PC-3 (cell line): ENCODE measurements around the gene STX12. TPM values are rescaled to one million over a fixed set of nuclear protein-coding genes. Genes with fewer than 3 reads are reported as not detected.

ENCODE experiments used
- ATAC-seq: fragments of 200-7000 bp; cut with Tn5 transposase; 2 replicates; pipeline ENCODE4 v1.9.1; 2020; ENCODE audit warnings: mild to moderate bottlenecking, moderate library complexity
- BruUV-seq: library from RNA; stranded (reverse); fragments of 400-500 nt; replicated peaks from 2 replicates; lab custom pipeline; 2021; lab: Mats Ljungman, UMichigan
- CTCF ChIA-PET: fragments of 300-600 bp; sonication (Branson Sonifier 250); formaldehyde crosslinking; loops from one replicate; lab custom pipeline; 2022; ENCODE audit warnings: antibody characterized with exemption; lab: Charles Lee
- POLR2A ChIA-PET: fragments of 300-600 bp; sonication (Branson Sonifier 250); formaldehyde crosslinking; loops from one replicate; lab custom pipeline; 2022; ENCODE audit warnings: antibody characterized with exemption; ENCODE audit not compliant: unreplicated experiment; lab: Charles Lee
- DNase-seq: peaks from one replicate; pipeline ENCODE4 v3.0.0-alpha.2; 2015
- H2AFZ ChIP-seq: fragments of 300-600 bp; sonication (generic); 2 replicates; pipeline ENCODE4 v1.6.0; 2016; ENCODE audit warnings: antibody characterized with exemption, low read length
- H3F3A ChIP-seq: fragments of 300-600 bp; sonication (generic); one replicate; pipeline ENCODE4 v1.6.0; 2017; ENCODE audit warnings: antibody characterized with exemption, low read length, control low read depth, mild to moderate bottlenecking; ENCODE audit not compliant: unreplicated experiment
- H3K27ac ChIP-seq: fragments of 300-600 bp; sonication (generic); 2 replicates; pipeline ENCODE4 v1.5.1; 2016; ENCODE audit warnings: mild to moderate bottlenecking, low read length
- H3K27me3 ChIP-seq: fragments of 300-600 bp; sonication (generic); 2 replicates; pipeline ENCODE4 v1.6.1; 2016; ENCODE audit warnings: low read length, mixed read lengths
- H3K36me3 ChIP-seq: fragments of 300-600 bp; sonication (generic); 2 replicates; pipeline ENCODE4 v1.6.1; 2016; ENCODE audit warnings: low read depth, mixed run types, low read length, mixed read lengths
- H3K4me1 ChIP-seq: fragments of 300-600 bp; sonication (generic); 2 replicates; pipeline ENCODE4 v1.5.1; 2016; ENCODE audit warnings: low read length; ENCODE audit not compliant: insufficient read depth
- H3K4me2 ChIP-seq: fragments of 300-600 bp; sonication (generic); 2 replicates; pipeline ENCODE4 v1.6.0; 2016; ENCODE audit warnings: low read length
- H3K4me3 ChIP-seq: fragments of 300-600 bp; sonication (generic); 2 replicates; pipeline ENCODE4 v1.5.1; 2016; ENCODE audit warnings: mild to moderate bottlenecking, low read length, mixed read lengths
- H3K79me2 ChIP-seq: fragments of 300-600 bp; sonication (generic); 2 replicates; pipeline ENCODE4 v1.6.1; 2017; ENCODE audit warnings: low read length, mixed read lengths
- H3K9ac ChIP-seq: fragments of 300-600 bp; sonication (generic); 2 replicates; pipeline ENCODE4 v1.6.0; 2016; ENCODE audit warnings: mild to moderate bottlenecking, low read length
- H3K9me2 ChIP-seq: fragments of 300-600 bp; sonication (generic); replicated peaks from 2 replicates; pipeline ENCODE4 v1.6.1; 2016; ENCODE audit warnings: mixed run types, low read length, mixed read lengths
- H3K9me3 ChIP-seq: fragments of 300-600 bp; sonication (generic); 2 replicates; pipeline ENCODE4 v1.6.1; 2016; ENCODE audit warnings: low read length, mixed read lengths
- H4K20me1 ChIP-seq: fragments of 300-600 bp; sonication (generic); 2 replicates; pipeline ENCODE4 v1.6.1; 2016; ENCODE audit warnings: low read length, mixed read lengths
- CTCF ChIP-seq: fragments of 300-600 bp; sonication (generic); conservative IDR thresholded peaks from 2 replicates; pipeline ENCODE4 v1.5.1; 2017; ENCODE audit warnings: antibody characterized with exemption, low read depth, mild to moderate bottlenecking, low read length
- EZH2 ChIP-seq: fragments of 300-600 bp; sonication (generic); IDR thresholded peaks from one replicate; pipeline ENCODE4 v1.6.1; 2017; ENCODE audit warnings: antibody characterized with exemption, mild to moderate bottlenecking, low read length; ENCODE audit not compliant: unreplicated experiment
- EZH2phosphoT487 ChIP-seq: fragments of 300-600 bp; sonication (generic); IDR thresholded peaks from 2 replicates; pipeline ENCODE4 v1.6.1; 2018; ENCODE audit warnings: mild to moderate bottlenecking, antibody characterized with exemption, low read length, borderline replicate concordance
- intact Hi-C: fragments of 100-400 bp; cut with micrococcal nuclease; formaldehyde crosslinking; loops from 2 replicates; pipeline ENCODE4 v1.9.0; 2023
- total RNA-seq: library from RNA; depleted of rRNA; stranded (reverse); fragments of >200 nt; gene quantifications from 2 replicates; pipeline ENCODE4 v1.2.3, GENCODE V29; 2014; rRNA removed

Gene STX12
- total RNA-seq, 1 experiment from 2014 or later: 28.5 TPM

GRCh38 chr1:27872802-27873551, 100.0 kb downstream of the STX12 start:
- DNase-seq (no peak), ATAC-seq (peak; percentile 5; the same call in 1 of the 2 replicates)
- Histone ChIP-seq H3K9ac (peak overlapping the region; percentile 45), H3K36me3 (no peaks in the 10 kb centered on the region), H3K9me2 (no peaks in the 10 kb centered on the region), H3K4me2 (peak overlapping the region; percentile 79), H3K4me1 (peaks cover 12% of the 10 kb centered on the region), H4K20me1 (no peaks in the 10 kb centered on the region), H3F3A (no peaks in the 10 kb centered on the region), H3K27me3 (no peaks in the 10 kb centered on the region), H3K79me2 (no peaks in the 10 kb centered on the region), H3K9me3 (no peaks in the 10 kb centered on the region), H3K4me3 (peak overlapping the region; percentile 67), H2AFZ (peak overlapping the region; percentile 59; the same call in 1 of the 2 replicates), H3K27ac (no peak overlapping the region)
- TF ChIP-seq CTCF: no peak
- TF ChIP-seq EZH2phosphoT487: no peak
- no peak for TF ChIP-seq EZH2
- CTCF ChIA-PET: no interaction called here
- POLR2A ChIA-PET: no interaction called here
- TSS peak; percentile 72 for BruUV-seq
- intact Hi-C loops: no loop called here

DNA sequence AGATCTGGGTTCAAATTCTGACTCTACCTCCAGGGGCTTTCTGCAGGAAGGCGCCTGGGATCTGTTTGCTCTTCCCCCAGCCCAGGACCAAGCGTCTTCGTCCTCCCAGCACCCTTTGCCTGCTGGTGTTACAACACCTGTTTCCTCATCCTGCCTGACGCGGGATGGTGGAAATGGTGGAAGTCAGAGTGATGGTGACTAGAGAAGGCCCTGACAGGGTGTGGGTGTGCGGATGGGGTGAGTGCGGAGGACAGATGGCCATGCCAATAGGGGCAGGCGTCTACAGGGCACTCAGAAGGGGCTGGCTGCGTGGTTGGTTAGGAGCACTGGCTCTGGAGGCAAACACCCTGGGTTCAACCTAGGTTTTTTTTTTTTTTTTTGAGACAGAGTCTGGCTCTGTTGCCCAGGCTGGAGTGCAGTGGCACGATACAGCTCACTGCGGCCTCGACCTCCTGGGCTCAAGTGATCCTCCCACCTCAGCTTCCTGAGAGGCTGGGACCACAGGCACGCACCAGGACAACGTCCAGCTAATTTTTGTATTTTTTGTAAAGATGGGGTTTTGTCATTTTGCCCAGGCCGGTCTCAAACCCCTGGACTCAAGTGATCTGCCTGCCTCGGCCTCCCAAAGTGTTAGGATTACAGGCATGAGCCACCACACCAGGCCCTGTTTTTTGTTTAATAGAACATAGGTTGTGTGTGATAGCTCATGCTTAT, 100.8 kb downstream of the STX12 start:
- Histone ChIP-seq H3K9me2 (no peaks in the 10 kb centered on the region), H3K4me2 (no peak overlapping the region), H3K27ac (no peak overlapping the region), H3F3A (no peaks in the 10 kb centered on the region), H3K36me3 (no peaks in the 10 kb centered on the region), H4K20me1 (no peaks in the 10 kb centered on the region), H2AFZ (no peak overlapping the region), H3K9me3 (no peaks in the 10 kb centered on the region), H3K9ac (no peak overlapping the region), H3K4me1 (peaks cover 12% of the 10 kb centered on the region), H3K4me3 (no peak overlapping the region), H3K27me3 (no peaks in the 10 kb centered on the region), H3K79me2 (no peaks in the 10 kb centered on the region)
- intact Hi-C loops: no loop called here
- DNase-seq (no peak), ATAC-seq (no peak)
- ChIA-PET POLR2A (no interaction called here), CTCF (no interaction called here)
- TF ChIP-seq EZH2: no peak
- TF ChIP-seq EZH2phosphoT487: no peak
- TF ChIP-seq CTCF: no peak
- no TSS peak for BruUV-seq

Other genes starting within 250 kb of the STX12 start
- 15.2 and 20.4 TPM in 2 replicates for gene AHDC1, start 169.1 kb upstream of the STX12 start, total RNA-seq
- not detected in 2 replicates for gene FGR, start 138.0 kb upstream of the STX12 start, total RNA-seq
- 15.7 and 16.5 TPM in 2 replicates for gene IFI6, start 101.0 kb upstream of the STX12 start, total RNA-seq
- gene FAM76A, start 47.3 kb upstream of the STX12 start, total RNA-seq: 9.6 and 9.9 TPM in 2 replicates
- 65.7 and 85.0 TPM in 2 replicates for gene PPP1R8, start 57.6 kb downstream of the STX12 start, total RNA-seq
- gene THEMIS2, start 99.3 kb downstream of the STX12 start, total RNA-seq: 5.0 and 5.7 TPM in 2 replicates
- 139 and 171 TPM in 2 replicates for gene RPA2, start 141.4 kb downstream of the STX12 start, total RNA-seq
- gene SMPDL3B, start 161.8 kb downstream of the STX12 start, total RNA-seq: 19.6 and 25.7 TPM in 2 replicates
- 6.9 and 8.2 TPM in 2 replicates for gene XKR8, start 186.8 kb downstream of the STX12 start, total RNA-seq